Neural progenitor cell (in vitro differentiated cells): ENCODE results near the gene FOXE3. TPM values are rescaled to one million over a fixed set of nuclear protein-coding genes. Genes with fewer than 3 reads are reported as not detected.

Source experiments
- DNase-seq: peaks from one replicate; pipeline ENCODE4 v3.0.0-alpha.2; 2016; ENCODE audit warnings: low spot score
- H2AFZ ChIP-seq: fragments of 200-600 bp; sonication (generic); replicated peaks from 2 replicates; pipeline ENCODE4 v1.6.1; 2016; ENCODE audit warnings: antibody characterized with exemption
- H3F3A ChIP-seq: fragments of 200-600 bp; sonication (generic); 2 replicates; pipeline ENCODE4 v1.6.1; 2016; ENCODE audit warnings: antibody characterized with exemption, low read depth
- H3K27ac ChIP-seq: fragments of 200-600 bp; sonication (generic); 2 replicates; pipeline ENCODE4 v1.5.1; 2016; ENCODE audit warnings: mild to moderate bottlenecking
- H3K27me3 ChIP-seq: fragments of 200-600 bp; sonication (generic); 2 replicates; pipeline ENCODE4 v1.6.1; 2016; ENCODE audit warnings: mild to moderate bottlenecking, moderate library complexity
- H3K36me3 ChIP-seq: fragments of 200-600 bp; sonication (generic); 2 replicates; pipeline ENCODE4 v1.5.1; 2016
- H3K4me1 ChIP-seq: fragments of 200-600 bp; sonication (generic); 2 replicates; pipeline ENCODE4 v1.6.1; 2016; ENCODE audit warnings: mixed run types
- H3K4me2 ChIP-seq: fragments of 200-600 bp; sonication (generic); 2 replicates; pipeline ENCODE4 v1.6.1; 2016
- H3K4me3 ChIP-seq: fragments of 200-600 bp; sonication (generic); 2 replicates; pipeline ENCODE4 v1.5.1; 2016
- H3K79me2 ChIP-seq: fragments of 200-600 bp; sonication (generic); 2 replicates; pipeline ENCODE4 v1.6.1; 2016; ENCODE audit warnings: low read depth
- H3K9ac ChIP-seq: fragments of 200-600 bp; sonication (generic); 2 replicates; pipeline ENCODE4 v1.6.1; 2016
- H3K9me3 ChIP-seq: fragments of 200-600 bp; sonication (generic); 2 replicates; pipeline ENCODE4 v1.5.1; 2016; ENCODE audit warnings: low read depth
- H4K20me1 ChIP-seq: fragments of 200-600 bp; sonication (generic); 2 replicates; pipeline ENCODE4 v1.6.1; 2016; ENCODE audit warnings: low read depth
- H3K27ac Mint-ChIP-seq: 3 replicates; pipeline ENCODE4 v1.8.0; 2021; ENCODE audit warnings: mixed read lengths
- H3K27me3 Mint-ChIP-seq: 2 replicates; pipeline ENCODE4 v1.8.0; 2022; ENCODE audit warnings: low read depth, mild to moderate bottlenecking, inconsistent platforms, moderate library complexity, mixed read lengths; ENCODE audit not compliant: insufficient read depth
- H3K36me3 Mint-ChIP-seq: 3 replicates; pipeline ENCODE4 v1.8.0; 2021; ENCODE audit warnings: mixed read lengths
- H3K4me1 Mint-ChIP-seq: 3 replicates; pipeline ENCODE4 v1.8.0; 2021; ENCODE audit warnings: mixed read lengths
- H3K4me3 Mint-ChIP-seq: 3 replicates; pipeline ENCODE4 v1.8.0; 2021; ENCODE audit warnings: mild to moderate bottlenecking, moderate library complexity, mixed read lengths
- H3K9me3 Mint-ChIP-seq: 3 replicates; pipeline ENCODE4 v1.8.0; 2020; ENCODE audit warnings: mixed read lengths
- CTCF ChIP-seq: fragments of 200-600 bp; sonication (generic); IDR thresholded peaks from 2 replicates; pipeline ENCODE4 v1.5.1; 2017; ENCODE audit warnings: antibody characterized with exemption, mild to moderate bottlenecking
- EZH2 ChIP-seq: fragments of 200-600 bp; sonication (generic); IDR thresholded peaks from 2 replicates; pipeline ENCODE4 v1.6.1; 2017; ENCODE audit warnings: antibody characterized with exemption, mild to moderate bottlenecking, moderate library complexity
- EZH2phosphoT487 ChIP-seq: fragments of 200-600 bp; sonication (generic); IDR thresholded peaks from 2 replicates; pipeline ENCODE4 v1.6.1; 2017; ENCODE audit warnings: antibody characterized with exemption
- total RNA-seq: library from RNA; depleted of rRNA; stranded (reverse); fragments of >200 nt; gene quantifications from 2 replicates; pipeline ENCODE4 v1.2.3, GENCODE V29; 2015; ENCODE audit warnings: low replicate concordance

FOXE3 gene
- total RNA-seq, 1 donor from 2014 or later: not detected

- Histone ChIP-seq H3K4me2 (no peak overlapping the region), H3K27ac (no peak overlapping the region)
- H3K27me3 Mint-ChIP-seq: peaks cover 40% of the 10 kb centered on the region
Observed at GRCh38 chr1:47459253-47459788, 43.2 kb downstream of the FOXE3 start.

GRCh38 chr1:47460040-47460439, 44.0 kb downstream of the FOXE3 start:
- peak overlapping the region; percentile 5 for H3K4me2 ChIP-seq
- H3K9me3 ChIP-seq: no peaks in the 10 kb centered on the region
- peaks cover 31% of the 10 kb centered on the region for H3K27me3 ChIP-seq
- Mint-ChIP-seq H3K27me3 (peaks cover 40% of the 10 kb centered on the region), H3K36me3 (no peaks in the 10 kb centered on the region), H3K9me3 (no peaks in the 10 kb centered on the region), H3K4me1 (peaks cover 15% of the 10 kb centered on the region), H3K4me3 (no peak overlapping the region), H3K27ac (no peak overlapping the region)
- no peak overlapping the region for H3K9ac ChIP-seq
- H3K4me1 ChIP-seq: peaks cover 16% of the 10 kb centered on the region
- no peaks in the 10 kb centered on the region for H3K79me2 ChIP-seq
- DNase-seq: peak; percentile 54
- H3K4me3 ChIP-seq: no peak overlapping the region
- H2AFZ ChIP-seq: no peak overlapping the region
- no peak overlapping the region for H3K27ac ChIP-seq
- no peaks in the 10 kb centered on the region for H4K20me1 ChIP-seq
- TF ChIP-seq EZH2 (no peak), EZH2phosphoT487 (no peak), CTCF (no peak)
- no peaks in the 10 kb centered on the region for H3F3A ChIP-seq
- no peaks in the 10 kb centered on the region for H3K36me3 ChIP-seq

More at GRCh38 chr1:47459253-47459788, 43.2 kb downstream of the FOXE3 start:
- Mint-ChIP-seq H3K36me3 (no peaks in the 10 kb centered on the region), H3K27ac (no peak overlapping the region), H3K4me1 (peaks cover 15% of the 10 kb centered on the region), H3K9me3 (no peaks in the 10 kb centered on the region), H3K4me3 (no peak overlapping the region)
- Histone ChIP-seq H3K27me3 (peaks cover 28% of the 10 kb centered on the region), H2AFZ (no peak overlapping the region), H3K9ac (no peak overlapping the region), H4K20me1 (no peaks in the 10 kb centered on the region), H3K79me2 (no peaks in the 10 kb centered on the region), H3F3A (no peaks in the 10 kb centered on the region), H3K9me3 (no peaks in the 10 kb centered on the region), H3K36me3 (no peaks in the 10 kb centered on the region), H3K4me1 (peaks cover 16% of the 10 kb centered on the region), H3K4me3 (no peak overlapping the region)
- no peak for DNase-seq
- no peak for TF ChIP-seq EZH2

- no peak overlapping the region for H3K4me2 ChIP-seq
Observed at GRCh38 chr1:47460456-47460855, 44.4 kb downstream of the FOXE3 start.

More at GRCh38 chr1:47460456-47460855, 44.4 kb downstream of the FOXE3 start:
- H3K36me3 Mint-ChIP-seq: no peaks in the 10 kb centered on the region
- Histone ChIP-seq H3K27ac (no peak overlapping the region), H2AFZ (no peak overlapping the region), H3K4me3 (no peak overlapping the region), H3K79me2 (no peaks in the 10 kb centered on the region), H3K9me3 (no peaks in the 10 kb centered on the region), H3K36me3 (no peaks in the 10 kb centered on the region), H4K20me1 (no peaks in the 10 kb centered on the region), H3K9ac (no peak overlapping the region), H3F3A (no peaks in the 10 kb centered on the region), H3K4me1 (peaks cover 16% of the 10 kb centered on the region), H3K27me3 (peaks cover 33% of the 10 kb centered on the region)
- H3K4me1 Mint-ChIP-seq: peaks cover 15% of the 10 kb centered on the region
- no peak overlapping the region for H3K4me3 Mint-ChIP-seq
- TF ChIP-seq CTCF (no peak), EZH2phosphoT487 (no peak), EZH2 (no peak)
- H3K27ac Mint-ChIP-seq: no peak overlapping the region
- peaks cover 40% of the 10 kb centered on the region for H3K27me3 Mint-ChIP-seq
- H3K9me3 Mint-ChIP-seq: no peaks in the 10 kb centered on the region
- DNase-seq: no peak
